HEK293 (cell line): Measurements from ENCODE around the gene NRP1.

Source experiments
- CTCF ChIA-PET: fragments of 350-600 bp; formaldehyde crosslinking; extraction: SDS; loops from one replicate; lab custom pipeline; 2021; ENCODE audit warnings: antibody characterized with exemption; lab: Yijun Ruan, JAX
- POLR2A ChIA-PET: fragments of 300-600 bp; formaldehyde crosslinking; extraction: SDS; loops from one replicate; lab custom pipeline; 2020; ENCODE audit warnings: antibody characterized with exemption, inconsistent platforms; lab: Yijun Ruan, JAX
- H3K27ac ChIP-seq: fragments of 200-500 bp; sonication (Bioruptor generic); 2 replicates; pipeline ENCODE4 v1.5.1; 2014; ENCODE audit warnings: low read depth, low read length, control low read depth, inconsistent platforms; ENCODE audit errors: extremely low read depth
- H3K36me3 ChIP-seq, 2 experiments: fragments of 200-500 bp in 1 of 2; sonication (Bioruptor generic) in 1 of 2; 1 replicate in 1 of 2; 2 replicates in 1 of 2; pipeline ENCODE4 v1.5.1; 2014 to 2017; ENCODE audit warnings: inconsistent platforms in 2 of 2, low read length in 2 of 2; ENCODE audit not compliant: control insufficient read depth in 2 of 2, insufficient read depth in 1 of 2
- H3K4me1 ChIP-seq: fragments of 200-500 bp; sonication (Bioruptor generic); 2 replicates; pipeline ENCODE4 v1.5.1; 2014; ENCODE audit warnings: mild to moderate bottlenecking, low read length, inconsistent platforms; ENCODE audit not compliant: control insufficient read depth, insufficient read depth
- H3K4me3 ChIP-seq: 2 replicates; pipeline ENCODE4 v1.5.1; 2011; ENCODE audit warnings: low read depth, mild to moderate bottlenecking, control low read depth, low read length, moderate library complexity
- H3K9me3 ChIP-seq: fragments of 200-500 bp; sonication (Bioruptor generic); 2 replicates; pipeline ENCODE4 v1.5.1; 2014; ENCODE audit warnings: low read depth, low read length, inconsistent platforms; ENCODE audit not compliant: control insufficient read depth, insufficient read depth
- BCL11A ChIP-seq: fragments of 450-650 bp; formaldehyde crosslinking; IDR thresholded peaks from 2 replicates; pipeline ENCODE4 v1.5.1; 2016; ENCODE audit warnings: low read depth, missing biosample characterization, missing genetic modification characterization
- IKZF3 ChIP-seq: fragments of 450-650 bp; IDR thresholded peaks from 2 replicates; pipeline ENCODE4 v1.5.0; 2018; ENCODE audit warnings: missing biosample characterization, mild to moderate bottlenecking, missing genetic modification characterization, moderate library complexity
- RBAK ChIP-seq: fragments of 450-650 bp; formaldehyde crosslinking; IDR thresholded peaks from 2 replicates; pipeline ENCODE4 v1.5.1; 2016; ENCODE audit warnings: missing biosample characterization, missing genetic modification characterization
- SCRT2 ChIP-seq: fragments of 450-650 bp; formaldehyde crosslinking; IDR thresholded peaks from 2 replicates; pipeline ENCODE4 v1.5.1; 2016; ENCODE audit warnings: missing biosample characterization, missing genetic modification characterization
- YY1 ChIP-seq: fragments of 450-650 bp; formaldehyde crosslinking; IDR thresholded peaks from 2 replicates; pipeline ENCODE4 v1.5.1; 2018; ENCODE audit warnings: missing biosample characterization, missing genetic modification characterization
- ZBTB20 ChIP-seq: fragments of 450-650 bp; formaldehyde crosslinking; IDR thresholded peaks from 2 replicates; pipeline ENCODE4 v1.5.1; 2016; ENCODE audit warnings: missing biosample characterization, missing genetic modification characterization
- ZNF10 ChIP-seq: fragments of 450-650 bp; formaldehyde crosslinking; IDR thresholded peaks from 2 replicates; pipeline ENCODE4 v1.5.1; 2017; ENCODE audit warnings: missing biosample characterization, missing genetic modification characterization
- ZNF2 ChIP-seq: fragments of 450-650 bp; formaldehyde crosslinking; IDR thresholded peaks from 2 replicates; pipeline ENCODE4 v1.5.1; 2016; ENCODE audit warnings: missing biosample characterization, missing genetic modification characterization
- ZNF24 ChIP-seq: fragments of 450-650 bp; formaldehyde crosslinking; IDR thresholded peaks from 2 replicates; pipeline ENCODE4 v1.5.1; 2016; ENCODE audit warnings: missing biosample characterization, missing genetic modification characterization
- ZNF354C ChIP-seq: fragments of 450-650 bp; formaldehyde crosslinking; IDR thresholded peaks from 2 replicates; pipeline ENCODE4 v1.5.1; 2016; ENCODE audit warnings: missing biosample characterization, missing genetic modification characterization, low read depth, borderline replicate concordance
- ZNF37A ChIP-seq: fragments of 450-650 bp; IDR thresholded peaks from 2 replicates; pipeline ENCODE4 v1.5.1; 2018; ENCODE audit warnings: missing biosample characterization, missing genetic modification characterization
- ZNF416 ChIP-seq: fragments of 450-650 bp; formaldehyde crosslinking; IDR thresholded peaks from 2 replicates; pipeline ENCODE4 v1.5.1; 2016; ENCODE audit warnings: missing biosample characterization, missing genetic modification characterization
- ZNF747 ChIP-seq: fragments of 450-650 bp; formaldehyde crosslinking; IDR thresholded peaks from 2 replicates; pipeline ENCODE4 v1.5.1; 2016; ENCODE audit warnings: missing biosample characterization, missing genetic modification characterization
- ZNF785 ChIP-seq: fragments of 450-650 bp; formaldehyde crosslinking; IDR thresholded peaks from 2 replicates; pipeline ENCODE4 v1.5.1; 2016; ENCODE audit warnings: missing biosample characterization, missing genetic modification characterization
- ZNF843 ChIP-seq: fragments of 450-650 bp; formaldehyde crosslinking; IDR thresholded peaks from 2 replicates; pipeline ENCODE4 v1.5.1; 2016; ENCODE audit warnings: missing biosample characterization, missing genetic modification characterization
- ZSCAN23 ChIP-seq: fragments of 450-650 bp; formaldehyde crosslinking; IDR thresholded peaks from 2 replicates; pipeline ENCODE4 v1.5.1; 2016; ENCODE audit warnings: missing biosample characterization, missing genetic modification characterization
- ZXDB ChIP-seq: fragments of 450-650 bp; formaldehyde crosslinking; IDR thresholded peaks from 2 replicates; pipeline ENCODE4 v1.5.1; 2016; ENCODE audit warnings: missing biosample characterization, missing genetic modification characterization
- TF ChIP-seq, protein P1 (sequence below): fragments of 450-650 bp; formaldehyde crosslinking; IDR thresholded peaks from 2 replicates; pipeline ENCODE4 v1.5.1; 2016; ENCODE audit warnings: missing biosample characterization, missing genetic modification characterization
- TF ChIP-seq, protein P2 (sequence below): fragments of 450-650 bp; formaldehyde crosslinking; IDR thresholded peaks from 2 replicates; pipeline ENCODE4 v1.5.1; 2016; ENCODE audit warnings: missing biosample characterization, missing genetic modification characterization, borderline replicate concordance
- TF ChIP-seq, protein P3 (sequence below): fragments of 450-650 bp; formaldehyde crosslinking; IDR thresholded peaks from 2 replicates; pipeline ENCODE4 v1.5.1; 2017; ENCODE audit warnings: missing biosample characterization, mild to moderate bottlenecking, missing genetic modification characterization, moderate library complexity
- TF ChIP-seq, protein P4 (sequence below): fragments of 450-650 bp; formaldehyde crosslinking; IDR thresholded peaks from 2 replicates; pipeline ENCODE4 v1.5.1; 2017; ENCODE audit warnings: missing biosample characterization, missing genetic modification characterization
- TF ChIP-seq, protein P5 (sequence below): fragments of 450-650 bp; formaldehyde crosslinking; IDR thresholded peaks from 2 replicates; pipeline ENCODE4 v1.5.1; 2016; ENCODE audit warnings: missing biosample characterization, missing genetic modification characterization

Gene NRP1

DNA sequence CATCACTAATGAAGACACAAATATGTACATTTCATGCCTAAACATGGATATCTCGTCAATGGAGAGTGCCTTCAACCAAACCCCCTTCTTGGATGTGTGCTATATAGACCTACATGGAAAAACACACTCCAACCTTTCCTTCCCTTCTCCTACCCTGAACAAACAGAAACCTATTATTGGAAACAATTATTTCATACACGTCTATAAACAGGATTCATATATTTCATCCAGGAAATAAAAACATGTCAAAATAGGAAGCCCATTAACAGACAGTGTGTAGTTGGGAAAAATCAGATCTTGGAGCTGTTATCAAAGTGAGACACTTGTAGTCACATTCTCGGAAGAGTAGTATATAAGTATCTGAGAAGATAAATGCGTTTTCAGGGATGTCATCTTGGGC is 81.1 kb downstream of the NRP1 start:
- peaks cover 14 to 65% of the 10 kb centered on the region in 2 experiments for H3K36me3 ChIP-seq
- ChIA-PET CTCF (no interaction called here), POLR2A (no interaction called here)

DNA sequence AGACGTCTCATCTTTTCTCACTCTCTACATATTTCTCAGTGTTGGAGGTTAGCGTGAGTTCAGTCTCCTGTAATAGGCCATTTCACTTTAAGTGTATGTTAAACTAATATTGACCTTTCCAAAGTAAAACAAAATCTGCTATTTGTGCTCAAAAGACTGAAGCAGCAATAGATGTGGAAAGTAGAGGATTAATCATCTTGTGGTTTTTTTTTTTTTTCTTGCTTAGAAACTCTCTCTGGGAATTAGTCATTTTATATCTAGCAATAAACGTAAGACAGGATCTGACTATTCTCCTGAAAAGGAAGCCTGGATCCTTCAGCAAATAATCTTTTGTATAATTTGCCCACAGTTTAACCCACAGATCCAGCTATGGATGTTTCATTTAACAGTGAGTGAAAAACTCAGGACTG is 81.7 kb downstream of the NRP1 start:
- CTCF ChIA-PET = no interaction called here
- Histone ChIP-seq H3K4me1 (no peaks in the 10 kb centered on the region; the same call in 1 of the 2 replicates), H3K36me3 (peaks cover 14 to 70% of the 10 kb centered on the region in 2 experiments), H3K9me3 (no peaks in the 10 kb centered on the region), H3K27ac (no peak overlapping the region), H3K4me3 (no peak overlapping the region)
- TF ChIP-seq ZNF747 (no peak), ZNF354C (no peak), ZNF10 (tag by site-specific recombination) (no peak), ZNF843 (tag by site-specific recombination) (no peak), ZNF37A (tag by site-specific recombination) (no peak), RBAK (tag by site-specific recombination) (no peak), ZSCAN23 (tag by site-specific recombination) (no peak), ZXDB (tag by site-specific recombination) (no peak)
- TF ChIP-seq, protein P1, sequence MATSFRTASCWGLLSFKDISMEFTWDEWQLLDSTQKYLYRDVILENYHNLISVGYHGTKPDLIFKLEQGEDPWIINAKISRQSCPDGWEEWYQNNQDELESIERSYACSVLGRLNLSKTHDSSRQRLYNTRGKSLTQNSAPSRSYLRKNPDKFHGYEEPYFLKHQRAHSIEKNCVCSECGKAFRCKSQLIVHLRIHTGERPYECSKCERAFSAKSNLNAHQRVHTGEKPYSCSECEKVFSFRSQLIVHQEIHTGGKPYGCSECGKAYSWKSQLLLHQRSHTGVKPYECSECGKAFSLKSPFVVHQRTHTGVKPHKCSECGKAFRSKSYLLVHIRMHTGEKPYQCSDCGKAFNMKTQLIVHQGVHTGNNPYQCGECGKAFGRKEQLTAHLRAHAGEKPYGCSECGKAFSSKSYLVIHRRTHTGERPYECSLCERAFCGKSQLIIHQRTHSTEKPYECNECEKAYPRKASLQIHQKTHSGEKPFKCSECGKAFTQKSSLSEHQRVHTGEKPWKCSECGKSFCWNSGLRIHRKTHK = no peak
- TF ChIP-seq, protein P2, sequence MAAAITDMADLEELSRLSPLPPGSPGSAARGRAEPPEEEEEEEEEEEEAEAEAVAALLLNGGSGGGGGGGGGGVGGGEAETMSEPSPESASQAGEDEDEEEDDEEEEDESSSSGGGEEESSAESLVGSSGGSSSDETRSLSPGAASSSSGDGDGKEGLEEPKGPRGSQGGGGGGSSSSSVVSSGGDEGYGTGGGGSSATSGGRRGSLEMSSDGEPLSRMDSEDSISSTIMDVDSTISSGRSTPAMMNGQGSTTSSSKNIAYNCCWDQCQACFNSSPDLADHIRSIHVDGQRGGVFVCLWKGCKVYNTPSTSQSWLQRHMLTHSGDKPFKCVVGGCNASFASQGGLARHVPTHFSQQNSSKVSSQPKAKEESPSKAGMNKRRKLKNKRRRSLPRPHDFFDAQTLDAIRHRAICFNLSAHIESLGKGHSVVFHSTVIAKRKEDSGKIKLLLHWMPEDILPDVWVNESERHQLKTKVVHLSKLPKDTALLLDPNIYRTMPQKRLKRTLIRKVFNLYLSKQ (tag by site-specific recombination) = no peak
- TF ChIP-seq, protein P3, sequence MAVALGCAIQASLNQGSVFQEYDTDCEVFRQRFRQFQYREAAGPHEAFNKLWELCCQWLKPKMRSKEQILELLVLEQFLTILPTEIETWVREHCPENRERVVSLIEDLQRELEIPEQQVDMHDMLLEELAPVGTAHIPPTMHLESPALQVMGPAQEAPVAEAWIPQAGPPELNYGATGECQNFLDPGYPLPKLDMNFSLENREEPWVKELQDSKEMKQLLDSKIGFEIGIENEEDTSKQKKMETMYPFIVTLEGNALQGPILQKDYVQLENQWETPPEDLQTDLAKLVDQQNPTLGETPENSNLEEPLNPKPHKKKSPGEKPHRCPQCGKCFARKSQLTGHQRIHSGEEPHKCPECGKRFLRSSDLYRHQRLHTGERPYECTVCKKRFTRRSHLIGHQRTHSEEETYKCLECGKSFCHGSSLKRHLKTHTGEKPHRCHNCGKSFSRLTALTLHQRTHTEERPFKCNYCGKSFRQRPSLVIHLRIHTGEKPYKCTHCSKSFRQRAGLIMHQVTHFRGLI (tag by site-specific recombination) = no peak
- TF ChIP-seq, protein P4, sequence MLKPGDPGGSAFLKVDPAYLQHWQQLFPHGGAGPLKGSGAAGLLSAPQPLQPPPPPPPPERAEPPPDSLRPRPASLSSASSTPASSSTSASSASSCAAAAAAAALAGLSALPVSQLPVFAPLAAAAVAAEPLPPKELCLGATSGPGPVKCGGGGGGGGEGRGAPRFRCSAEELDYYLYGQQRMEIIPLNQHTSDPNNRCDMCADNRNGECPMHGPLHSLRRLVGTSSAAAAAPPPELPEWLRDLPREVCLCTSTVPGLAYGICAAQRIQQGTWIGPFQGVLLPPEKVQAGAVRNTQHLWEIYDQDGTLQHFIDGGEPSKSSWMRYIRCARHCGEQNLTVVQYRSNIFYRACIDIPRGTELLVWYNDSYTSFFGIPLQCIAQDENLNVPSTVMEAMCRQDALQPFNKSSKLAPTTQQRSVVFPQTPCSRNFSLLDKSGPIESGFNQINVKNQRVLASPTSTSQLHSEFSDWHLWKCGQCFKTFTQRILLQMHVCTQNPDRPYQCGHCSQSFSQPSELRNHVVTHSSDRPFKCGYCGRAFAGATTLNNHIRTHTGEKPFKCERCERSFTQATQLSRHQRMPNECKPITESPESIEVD = no peak
- POLR2A ChIA-PET = no interaction called here

More for the DNA sequence above, 81.1 kb downstream of the NRP1 start:
- H3K27ac ChIP-seq = no peak overlapping the region
- H3K9me3 ChIP-seq = no peaks in the 10 kb centered on the region
- TF ChIP-seq ZNF2 (tag by site-specific recombination) (no peak), YY1 (tag by site-specific recombination) (no peak), ZNF24 (tag by site-specific recombination) (no peak), BCL11A (no peak), ZNF785 (no peak), ZNF416 (no peak), SCRT2 (tag by site-specific recombination) (no peak), ZBTB20 (tag by site-specific recombination) (no peak), IKZF3 (tag by site-specific recombination) (no peak)
- TF ChIP-seq, protein P5, sequence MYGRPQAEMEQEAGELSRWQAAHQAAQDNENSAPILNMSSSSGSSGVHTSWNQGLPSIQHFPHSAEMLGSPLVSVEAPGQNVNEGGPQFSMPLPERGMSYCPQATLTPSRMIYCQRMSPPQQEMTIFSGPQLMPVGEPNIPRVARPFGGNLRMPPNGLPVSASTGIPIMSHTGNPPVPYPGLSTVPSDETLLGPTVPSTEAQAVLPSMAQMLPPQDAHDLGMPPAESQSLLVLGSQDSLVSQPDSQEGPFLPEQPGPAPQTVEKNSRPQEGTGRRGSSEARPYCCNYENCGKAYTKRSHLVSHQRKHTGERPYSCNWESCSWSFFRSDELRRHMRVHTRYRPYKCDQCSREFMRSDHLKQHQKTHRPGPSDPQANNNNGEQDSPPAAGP = no peak
- no peak overlapping the region for H3K4me3 ChIP-seq
- H3K4me1 ChIP-seq = no peaks in the 10 kb centered on the region; the same call in 1 of the 2 replicates
